Neural progenitor cell (in vitro differentiated cells): ENCODE data around the gene TMEM154. TPM values are rescaled to one million over a fixed set of nuclear protein-coding genes. Genes with fewer than 3 reads are reported as not detected.

Experiments used
- DNase-seq: peaks from one replicate; pipeline ENCODE4 v3.0.0-alpha.2; 2016; ENCODE audit warnings: low spot score
- H2AFZ ChIP-seq: fragments of 200-600 bp; sonication (generic); replicated peaks from 2 replicates; pipeline ENCODE4 v1.6.1; 2016; ENCODE audit warnings: antibody characterized with exemption
- H3F3A ChIP-seq: fragments of 200-600 bp; sonication (generic); 2 replicates; pipeline ENCODE4 v1.6.1; 2016; ENCODE audit warnings: antibody characterized with exemption, low read depth
- H3K27ac ChIP-seq: fragments of 200-600 bp; sonication (generic); 2 replicates; pipeline ENCODE4 v1.5.1; 2016; ENCODE audit warnings: mild to moderate bottlenecking
- H3K27me3 ChIP-seq: fragments of 200-600 bp; sonication (generic); 2 replicates; pipeline ENCODE4 v1.6.1; 2016; ENCODE audit warnings: mild to moderate bottlenecking, moderate library complexity
- H3K36me3 ChIP-seq: fragments of 200-600 bp; sonication (generic); 2 replicates; pipeline ENCODE4 v1.5.1; 2016
- H3K4me1 ChIP-seq: fragments of 200-600 bp; sonication (generic); 2 replicates; pipeline ENCODE4 v1.6.1; 2016; ENCODE audit warnings: mixed run types
- H3K4me2 ChIP-seq: fragments of 200-600 bp; sonication (generic); 2 replicates; pipeline ENCODE4 v1.6.1; 2016
- H3K4me3 ChIP-seq: fragments of 200-600 bp; sonication (generic); 2 replicates; pipeline ENCODE4 v1.5.1; 2016
- H3K79me2 ChIP-seq: fragments of 200-600 bp; sonication (generic); 2 replicates; pipeline ENCODE4 v1.6.1; 2016; ENCODE audit warnings: low read depth
- H3K9ac ChIP-seq: fragments of 200-600 bp; sonication (generic); 2 replicates; pipeline ENCODE4 v1.6.1; 2016
- H3K9me3 ChIP-seq: fragments of 200-600 bp; sonication (generic); 2 replicates; pipeline ENCODE4 v1.5.1; 2016; ENCODE audit warnings: low read depth
- H4K20me1 ChIP-seq: fragments of 200-600 bp; sonication (generic); 2 replicates; pipeline ENCODE4 v1.6.1; 2016; ENCODE audit warnings: low read depth
- H3K27ac Mint-ChIP-seq: 3 replicates; pipeline ENCODE4 v1.8.0; 2021; ENCODE audit warnings: mixed read lengths
- H3K27me3 Mint-ChIP-seq: 2 replicates; pipeline ENCODE4 v1.8.0; 2022; ENCODE audit warnings: low read depth, mild to moderate bottlenecking, inconsistent platforms, moderate library complexity, mixed read lengths; ENCODE audit not compliant: insufficient read depth
- H3K36me3 Mint-ChIP-seq: 3 replicates; pipeline ENCODE4 v1.8.0; 2021; ENCODE audit warnings: mixed read lengths
- H3K4me1 Mint-ChIP-seq: 3 replicates; pipeline ENCODE4 v1.8.0; 2021; ENCODE audit warnings: mixed read lengths
- H3K4me3 Mint-ChIP-seq: 3 replicates; pipeline ENCODE4 v1.8.0; 2021; ENCODE audit warnings: mild to moderate bottlenecking, moderate library complexity, mixed read lengths
- H3K9me3 Mint-ChIP-seq: 3 replicates; pipeline ENCODE4 v1.8.0; 2020; ENCODE audit warnings: mixed read lengths
- EZH2 ChIP-seq: fragments of 200-600 bp; sonication (generic); IDR thresholded peaks from 2 replicates; pipeline ENCODE4 v1.6.1; 2017; ENCODE audit warnings: antibody characterized with exemption, mild to moderate bottlenecking, moderate library complexity
- EZH2phosphoT487 ChIP-seq: fragments of 200-600 bp; sonication (generic); IDR thresholded peaks from 2 replicates; pipeline ENCODE4 v1.6.1; 2017; ENCODE audit warnings: antibody characterized with exemption
- total RNA-seq: library from RNA; depleted of rRNA; stranded (reverse); fragments of >200 nt; gene quantifications from 2 replicates; pipeline ENCODE4 v1.2.3, GENCODE V29; 2015; ENCODE audit warnings: low replicate concordance
- TF ChIP-seq, protein P1 (sequence below): fragments of 200-600 bp; sonication (generic); IDR thresholded peaks from 2 replicates; pipeline ENCODE4 v1.5.1; 2017; ENCODE audit warnings: antibody characterized with exemption, mild to moderate bottlenecking

The TMEM154 gene
- total RNA-seq, 1 donor from 2014 or later = 3.0 TPM

DNA sequence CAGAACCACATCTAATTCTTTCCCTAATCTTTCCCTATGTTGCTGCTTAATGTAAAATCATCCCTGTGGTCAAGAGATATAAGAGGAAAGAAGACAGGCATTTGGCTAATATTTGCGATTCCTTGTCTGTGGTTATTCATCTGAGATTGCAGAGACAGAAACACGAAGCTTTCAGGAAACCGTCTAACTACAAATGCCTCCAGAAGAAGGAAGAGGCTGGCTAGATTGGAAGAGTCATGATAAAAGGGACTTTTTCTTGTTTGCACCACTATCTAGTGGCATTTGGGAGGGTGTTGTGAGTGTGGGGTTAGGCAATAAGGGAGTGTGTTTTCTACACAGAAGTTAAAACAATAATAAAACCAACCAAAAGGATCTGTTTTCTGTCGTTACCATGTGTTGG is 43.9 kb downstream of the TMEM154 start:
- H3K36me3 Mint-ChIP-seq = no peaks in the 10 kb centered on the region
- no peak for DNase-seq
- H2AFZ ChIP-seq = no peak overlapping the region

DNA sequence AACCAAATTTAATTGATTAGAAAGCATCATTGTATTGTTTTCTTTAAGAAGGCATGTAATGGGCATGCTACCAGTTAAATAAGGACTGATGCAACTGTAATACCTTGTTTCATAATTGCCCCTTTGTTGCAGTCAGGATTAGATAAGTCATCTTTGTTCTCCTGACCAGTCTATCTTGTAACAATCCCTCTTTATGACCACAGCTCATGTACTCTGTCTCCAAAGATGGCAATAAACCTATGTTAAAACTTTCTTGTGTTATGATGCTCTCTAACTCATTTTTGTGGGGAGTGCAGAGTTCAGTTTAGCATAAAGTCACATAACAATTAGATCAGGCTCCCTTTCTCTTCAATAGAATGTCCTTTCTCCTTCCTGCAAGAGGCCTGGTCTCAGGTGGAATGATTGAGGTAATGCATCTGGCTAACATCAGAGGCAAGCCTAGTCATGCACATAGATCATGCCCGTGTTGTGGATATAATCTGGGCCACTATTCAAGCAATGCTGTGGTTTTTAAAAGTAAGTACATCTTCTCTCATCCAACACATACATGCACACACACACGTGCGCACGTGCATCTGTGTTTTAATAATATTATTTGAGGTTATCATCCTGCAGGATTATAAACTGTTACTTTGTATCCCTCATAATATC is 45.6 kb downstream of the TMEM154 start:
- H3K36me3 Mint-ChIP-seq = no peaks in the 10 kb centered on the region
- H2AFZ ChIP-seq = no peak overlapping the region
- no peaks in the 10 kb centered on the region for H3K36me3 ChIP-seq
- peaks cover 2% of the 10 kb centered on the region for H3K27me3 Mint-ChIP-seq
- H3K4me1 ChIP-seq = no peaks in the 10 kb centered on the region
- H3K4me2 ChIP-seq = no peak overlapping the region
- H3K9ac ChIP-seq = no peak overlapping the region
- H3K27me3 ChIP-seq = no peaks in the 10 kb centered on the region
- no peaks in the 10 kb centered on the region for H4K20me1 ChIP-seq
- H3K9me3 ChIP-seq = no peaks in the 10 kb centered on the region
- H3K9me3 Mint-ChIP-seq = no peaks in the 10 kb centered on the region
- H3K4me3 ChIP-seq = no peak overlapping the region
- no peak for TF ChIP-seq EZH2
- TF ChIP-seq, protein P1, sequence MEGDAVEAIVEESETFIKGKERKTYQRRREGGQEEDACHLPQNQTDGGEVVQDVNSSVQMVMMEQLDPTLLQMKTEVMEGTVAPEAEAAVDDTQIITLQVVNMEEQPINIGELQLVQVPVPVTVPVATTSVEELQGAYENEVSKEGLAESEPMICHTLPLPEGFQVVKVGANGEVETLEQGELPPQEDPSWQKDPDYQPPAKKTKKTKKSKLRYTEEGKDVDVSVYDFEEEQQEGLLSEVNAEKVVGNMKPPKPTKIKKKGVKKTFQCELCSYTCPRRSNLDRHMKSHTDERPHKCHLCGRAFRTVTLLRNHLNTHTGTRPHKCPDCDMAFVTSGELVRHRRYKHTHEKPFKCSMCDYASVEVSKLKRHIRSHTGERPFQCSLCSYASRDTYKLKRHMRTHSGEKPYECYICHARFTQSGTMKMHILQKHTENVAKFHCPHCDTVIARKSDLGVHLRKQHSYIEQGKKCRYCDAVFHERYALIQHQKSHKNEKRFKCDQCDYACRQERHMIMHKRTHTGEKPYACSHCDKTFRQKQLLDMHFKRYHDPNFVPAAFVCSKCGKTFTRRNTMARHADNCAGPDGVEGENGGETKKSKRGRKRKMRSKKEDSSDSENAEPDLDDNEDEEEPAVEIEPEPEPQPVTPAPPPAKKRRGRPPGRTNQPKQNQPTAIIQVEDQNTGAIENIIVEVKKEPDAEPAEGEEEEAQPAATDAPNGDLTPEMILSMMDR = no peak
- no peak for TF ChIP-seq EZH2phosphoT487
- H3F3A ChIP-seq = no peaks in the 10 kb centered on the region
- no peak overlapping the region for H3K4me3 Mint-ChIP-seq
- no peaks in the 10 kb centered on the region for H3K79me2 ChIP-seq
- no peak for DNase-seq
- no peak overlapping the region for H3K27ac Mint-ChIP-seq
- H3K4me1 Mint-ChIP-seq = no peaks in the 10 kb centered on the region
- H3K27ac ChIP-seq = no peak overlapping the region

More for the DNA sequence above, 43.9 kb downstream of the TMEM154 start:
- Mint-ChIP-seq H3K4me1 (no peaks in the 10 kb centered on the region), H3K27me3 (peaks cover 2% of the 10 kb centered on the region), H3K27ac (no peak overlapping the region), H3K4me3 (no peak overlapping the region), H3K9me3 (no peaks in the 10 kb centered on the region)
- Histone ChIP-seq H3K27me3 (no peaks in the 10 kb centered on the region), H3K27ac (no peak overlapping the region), H3K4me2 (no peak overlapping the region), H3K36me3 (no peaks in the 10 kb centered on the region), H3K4me1 (no peaks in the 10 kb centered on the region), H3F3A (no peaks in the 10 kb centered on the region), H3K79me2 (no peaks in the 10 kb centered on the region), H4K20me1 (no peaks in the 10 kb centered on the region), H3K9me3 (no peaks in the 10 kb centered on the region), H3K9ac (no peak overlapping the region), H3K4me3 (no peak overlapping the region)
- TF ChIP-seq EZH2phosphoT487 (no peak), EZH2 (no peak)
- TF ChIP-seq, protein P1 = no peak

DNA sequence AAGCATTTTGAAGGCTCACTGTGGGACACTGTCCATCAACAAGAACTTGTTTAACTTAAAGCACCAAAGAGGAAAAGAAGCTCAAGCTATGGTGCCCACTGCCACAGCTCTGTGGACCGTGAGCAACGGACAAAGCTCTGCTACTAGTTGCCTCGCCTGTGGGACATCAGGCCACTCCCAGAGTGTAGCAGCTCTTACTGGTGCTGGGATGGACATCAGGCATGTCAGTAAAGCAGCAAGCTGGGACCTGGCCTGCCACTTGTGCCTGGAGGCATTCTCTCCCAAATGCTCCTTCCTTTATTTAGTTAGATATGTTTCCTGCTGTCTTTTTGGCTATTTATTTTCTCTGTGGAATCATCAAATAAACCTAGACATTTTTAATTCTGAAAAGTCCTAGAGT is 46.7 kb downstream of the TMEM154 start:
- Histone ChIP-seq H3K27ac (no peak overlapping the region), H3K9me3 (no peaks in the 10 kb centered on the region), H3K4me1 (no peaks in the 10 kb centered on the region), H4K20me1 (no peaks in the 10 kb centered on the region), H3F3A (no peaks in the 10 kb centered on the region), H3K36me3 (no peaks in the 10 kb centered on the region), H3K4me3 (no peak overlapping the region), H2AFZ (peak overlapping the region; percentile 82), H3K27me3 (no peaks in the 10 kb centered on the region), H3K9ac (no peak overlapping the region), H3K4me2 (no peak overlapping the region), H3K79me2 (no peaks in the 10 kb centered on the region)
- TF ChIP-seq EZH2phosphoT487 = no peak
- TF ChIP-seq, protein P1 = no peak
- TF ChIP-seq EZH2 = no peak
- Mint-ChIP-seq H3K27me3 (peaks cover 2% of the 10 kb centered on the region), H3K4me3 (no peak overlapping the region), H3K36me3 (no peaks in the 10 kb centered on the region), H3K4me1 (no peaks in the 10 kb centered on the region), H3K9me3 (no peaks in the 10 kb centered on the region), H3K27ac (no peak overlapping the region)
- DNase-seq = no peak
